GM21381 (cell line): ENCODE measurements around the gene MICAL3.

Experiments
- ATAC-seq: cut with Tn5 transposase; IDR thresholded peaks from one replicate; pipeline ENCODE4 v1.9.1; 2021; ENCODE audit warnings: mild to moderate bottlenecking, moderate library complexity; ENCODE audit not compliant: unreplicated experiment

The MICAL3 gene

GRCh38 chr22:17977371-17977770 lies 47.0 kb downstream of the MICAL3 start:
- no peak for ATAC-seq

- no peak for ATAC-seq
Observed at GRCh38 chr22:17976121-17976520, 48.2 kb downstream of the MICAL3 start.

GRCh38 chr22:17974703-17975372 lies 49.5 kb downstream of the MICAL3 start:
- ATAC-seq: no peak

GRCh38 chr22:17974087-17974486 lies 50.3 kb downstream of the MICAL3 start:
- ATAC-seq: no peak

GRCh38 chr22:17973217-17973616 lies 51.1 kb downstream of the MICAL3 start:
- no peak for ATAC-seq

- ATAC-seq: no peak
Observed at GRCh38 chr22:17972385-17973191, 51.8 kb downstream of the MICAL3 start.

GRCh38 chr22:17971711-17972110 lies 52.6 kb downstream of the MICAL3 start:
- no peak for ATAC-seq

GRCh38 chr22:17970201-17970708 lies 54.1 kb downstream of the MICAL3 start:
- ATAC-seq: no peak

- ATAC-seq: no peak
Observed at GRCh38 chr22:17969701-17970113, 54.7 kb downstream of the MICAL3 start.

- no peak for ATAC-seq
Observed at GRCh38 chr22:17968126-17968525, 56.2 kb downstream of the MICAL3 start.

GRCh38 chr22:17966403-17966717 lies 58.0 kb downstream of the MICAL3 start:
- ATAC-seq: no peak

GRCh38 chr22:17965538-17966402 lies 58.6 kb downstream of the MICAL3 start:
- no peak for ATAC-seq

- no peak for ATAC-seq
Observed at GRCh38 chr22:17964643-17965042, 59.7 kb downstream of the MICAL3 start.

- no peak for ATAC-seq
Observed at GRCh38 chr22:17964156-17964555, 60.2 kb downstream of the MICAL3 start.

GRCh38 chr22:17963015-17963414 lies 61.3 kb downstream of the MICAL3 start:
- no peak for ATAC-seq

- no peak for ATAC-seq
Observed at GRCh38 chr22:17962168-17962567, 62.2 kb downstream of the MICAL3 start.

- no peak for ATAC-seq
Observed at GRCh38 chr22:17961446-17961729, 63.0 kb downstream of the MICAL3 start.

GRCh38 chr22:17960695-17961445 lies 63.5 kb downstream of the MICAL3 start:
- ATAC-seq: no peak

- no peak for ATAC-seq
Observed at GRCh38 chr22:17960011-17960410, 64.3 kb downstream of the MICAL3 start.

- ATAC-seq: no peak
Observed at GRCh38 chr22:17958166-17958565, 66.2 kb downstream of the MICAL3 start.

- ATAC-seq: no peak
Observed at GRCh38 chr22:17957693-17958092, 66.7 kb downstream of the MICAL3 start.
